GM18870 (cell line): Measurements from ENCODE around the gene EIF2B4.
"Not testable (repeated sequence)": the region's sequence is repeated elsewhere in the genome, so short reads cannot be mapped to it uniquely, and the experiment has no call there.

Experiments used
- ATAC-seq: cut with Tn5 transposase; IDR thresholded peaks from one replicate; pipeline ENCODE4 v1.9.1; 2021; ENCODE audit warnings: moderate library complexity; ENCODE audit not compliant: unreplicated experiment

The EIF2B4 gene

DNA sequence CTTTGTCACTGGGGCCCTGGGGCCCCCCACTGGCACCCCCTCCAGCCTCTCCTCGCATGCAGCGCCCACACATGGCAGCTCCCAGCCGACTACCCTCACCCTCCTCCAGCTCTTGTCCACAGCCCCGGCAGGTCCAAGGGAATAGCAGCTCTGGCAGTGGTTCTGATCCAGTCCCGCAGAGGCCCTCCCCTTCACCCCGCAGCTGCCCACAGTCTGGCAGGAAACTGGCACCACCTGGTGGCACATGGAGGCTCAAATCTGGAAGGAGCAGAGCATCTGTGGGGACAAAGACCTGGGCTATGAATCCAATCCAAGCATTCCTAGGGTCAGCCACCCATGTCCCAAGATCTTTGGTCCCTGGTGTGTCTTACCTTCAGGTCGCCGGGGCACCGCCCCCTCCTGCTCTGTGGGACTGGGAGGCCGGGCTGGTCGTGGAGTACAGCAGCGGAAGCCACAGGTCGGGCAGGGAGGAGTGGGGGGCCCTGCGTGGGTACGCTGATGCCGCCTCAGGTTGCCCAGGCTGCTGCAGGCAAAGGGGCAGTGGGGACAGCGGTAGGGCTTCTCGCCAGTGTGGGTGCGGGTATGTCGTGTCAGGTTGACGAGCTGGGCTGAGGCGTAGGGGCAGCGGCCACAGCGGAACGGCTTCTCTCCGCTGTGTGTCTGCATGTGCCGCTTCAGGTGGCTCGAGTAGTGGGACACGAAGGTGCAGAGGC lies 8.1 kb upstream of the EIF2B4 start:
- no peak for ATAC-seq

DNA sequence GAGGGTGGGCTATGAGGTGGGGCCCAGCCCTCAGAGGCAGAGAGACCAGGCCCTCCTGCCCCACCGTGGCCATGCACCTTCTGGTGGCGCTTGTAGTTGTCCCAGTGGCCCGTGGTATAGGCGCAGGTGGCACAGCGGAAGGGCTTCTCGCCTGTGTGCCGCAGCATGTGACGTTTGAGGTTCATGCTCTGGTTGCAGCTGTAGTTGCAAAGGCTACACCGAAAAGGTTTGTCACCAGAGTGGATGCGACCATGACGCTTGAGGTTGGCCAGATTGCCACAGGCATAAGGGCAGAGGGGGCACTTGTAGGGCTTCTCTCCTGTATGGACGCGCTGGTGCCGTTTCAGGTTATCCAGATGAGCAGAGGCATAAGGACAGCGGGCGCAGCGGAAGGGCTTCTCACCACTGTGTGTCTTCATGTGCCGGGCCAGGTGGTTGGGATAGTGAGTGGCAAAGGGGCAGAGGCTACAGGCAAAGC lies 7.5 kb upstream of the EIF2B4 start:
- no peak for ATAC-seq

- no peak for ATAC-seq
These were observed 6.9 kb upstream of the EIF2B4 start for GRCh38 chr2:27376866-27377617.

- ATAC-seq, result no peak
These were observed 6.2 kb upstream of the EIF2B4 start for GRCh38 chr2:27376151-27376865.

- no peak for ATAC-seq
These were observed 5.5 kb upstream of the EIF2B4 start for GRCh38 chr2:27375513-27376099.

DNA sequence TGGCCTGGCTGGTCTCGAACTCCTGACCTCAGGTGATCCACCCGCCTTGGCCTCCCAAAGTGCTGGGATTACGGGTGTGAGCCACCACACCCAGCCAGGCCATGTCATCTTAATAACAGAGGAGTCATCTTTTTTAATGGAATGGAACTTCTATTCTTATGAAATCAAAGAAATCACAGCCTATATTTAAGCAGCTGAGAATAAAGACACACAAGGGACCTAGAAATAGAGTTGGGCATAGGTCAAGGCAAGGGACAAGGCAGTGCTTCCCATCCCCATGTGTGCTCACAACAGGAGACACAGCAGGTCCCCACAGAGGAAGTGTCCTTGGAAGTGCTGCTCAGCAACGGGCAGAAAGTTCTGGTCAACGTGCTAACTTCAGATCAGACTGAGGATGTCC lies 3.4 kb upstream of the EIF2B4 start:
- ATAC-seq, result no peak

DNA sequence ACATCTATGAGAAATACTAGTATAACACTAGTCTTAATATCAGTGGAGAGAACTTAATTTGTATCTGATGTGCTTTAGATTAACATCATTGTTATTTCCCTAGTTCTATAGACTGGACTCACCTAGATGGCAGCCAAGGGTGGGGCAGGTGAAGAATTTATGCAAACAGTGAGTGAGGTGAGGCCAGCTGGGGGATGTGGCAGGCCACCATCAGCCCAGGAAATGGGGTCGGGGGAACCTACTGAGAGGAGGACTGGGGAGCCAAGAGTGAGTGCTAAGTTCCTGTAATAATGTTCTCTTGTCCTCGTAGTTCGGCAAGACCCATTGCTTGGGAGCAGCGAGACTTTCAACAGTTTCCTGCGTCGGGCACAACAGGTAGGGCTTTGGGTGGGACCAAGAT lies 2.8 kb upstream of the EIF2B4 start:
- no peak for ATAC-seq

- peak; percentile 2 for ATAC-seq
These were observed 880 bp upstream of the EIF2B4 start for GRCh38 chr2:27370816-27371620.

DNA sequence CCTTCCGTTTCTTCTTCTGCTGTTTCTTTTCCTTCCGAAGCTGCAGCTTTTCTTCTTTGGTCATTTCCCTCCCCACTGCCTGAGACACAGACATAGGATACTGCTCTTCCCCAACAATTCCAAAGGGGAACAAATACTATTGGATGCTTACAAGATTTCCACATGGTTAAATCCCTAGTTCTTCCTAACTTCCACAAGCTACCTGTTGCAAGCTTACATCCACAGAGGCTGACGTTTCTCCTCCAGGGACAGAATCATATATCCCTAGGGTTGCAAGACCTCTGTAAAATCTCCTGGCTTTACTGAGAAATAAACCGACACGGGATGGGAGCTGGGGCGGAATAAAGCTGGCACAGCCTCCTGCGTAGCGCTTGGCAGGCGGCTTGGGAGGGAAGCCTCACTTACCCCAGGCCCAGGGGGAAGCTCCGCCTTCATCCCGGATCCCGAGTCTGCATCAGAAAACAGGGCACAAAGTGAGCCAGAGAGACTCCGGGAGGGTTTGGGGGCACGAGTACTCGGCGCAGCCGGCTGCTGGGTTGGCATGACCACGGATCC lies 590 bp downstream of the EIF2B4 start:
- ATAC-seq, result peak; percentile 3

GRCh38 chr2:27363933-27364332 lies 6.2 kb downstream of the EIF2B4 start:
- no peak for ATAC-seq

DNA sequence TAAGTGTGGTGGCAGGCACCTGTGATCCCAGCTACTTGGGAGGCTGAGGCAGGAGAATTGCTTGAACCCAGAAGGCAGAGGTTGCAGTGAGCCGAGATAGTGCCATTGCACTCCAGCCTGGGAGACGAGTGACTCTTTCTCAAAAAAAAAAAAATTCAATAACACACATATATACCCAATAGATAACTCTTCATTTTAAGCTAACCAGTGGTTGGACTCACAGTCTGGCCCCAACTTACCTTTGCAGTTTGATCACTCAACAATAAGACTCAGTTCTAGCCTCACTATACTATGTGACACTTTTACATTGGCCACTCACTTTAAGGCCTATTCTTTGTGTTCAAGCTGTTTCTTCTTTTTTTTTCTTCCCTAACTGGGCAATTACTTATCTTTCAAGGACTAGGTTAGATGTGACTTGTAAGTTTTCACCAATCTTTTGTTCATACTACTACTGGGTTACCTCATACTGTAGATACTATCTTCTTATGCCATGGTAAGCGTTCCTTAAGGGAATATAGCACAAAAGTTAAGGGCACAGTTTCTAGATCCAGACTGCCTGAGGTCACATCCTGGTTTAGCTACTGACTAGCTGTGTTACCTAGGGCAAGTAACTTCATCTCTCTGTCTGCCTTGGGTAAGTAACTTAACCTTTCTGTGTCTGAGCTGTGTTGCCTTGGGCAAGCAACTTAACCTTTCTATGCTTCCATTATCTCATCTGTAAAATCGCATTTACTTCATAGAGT lies 7.3 kb downstream of the EIF2B4 start:
- no peak for ATAC-seq

GRCh38 chr2:27356382-27357181 lies 13.6 kb downstream of the EIF2B4 start, which contains the start of gene GTF3C2:
GTF3C2 (minus strand) TSS chr2:27356764; CDS start chr2:27343554, 13,210 bp downstream.
- ATAC-seq, result peak; percentile 80

DNA sequence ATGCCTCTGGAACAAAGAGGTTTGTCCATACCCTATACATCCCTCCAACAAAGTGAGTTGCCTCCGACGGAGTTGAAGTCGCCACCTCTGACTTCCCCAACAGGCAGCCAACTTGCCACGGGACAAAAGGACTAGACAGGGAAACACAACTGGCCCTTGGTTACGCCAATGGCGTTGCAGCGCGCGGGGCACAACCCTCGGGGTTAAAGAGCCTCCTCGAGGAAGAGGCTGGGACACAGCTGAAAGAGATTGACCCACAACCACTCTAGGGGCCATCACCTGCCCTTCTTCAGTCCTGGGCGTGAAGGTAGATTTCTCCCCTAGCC lies 14.1 kb downstream of the EIF2B4 start:
- ATAC-seq, result peak; percentile 26

DNA sequence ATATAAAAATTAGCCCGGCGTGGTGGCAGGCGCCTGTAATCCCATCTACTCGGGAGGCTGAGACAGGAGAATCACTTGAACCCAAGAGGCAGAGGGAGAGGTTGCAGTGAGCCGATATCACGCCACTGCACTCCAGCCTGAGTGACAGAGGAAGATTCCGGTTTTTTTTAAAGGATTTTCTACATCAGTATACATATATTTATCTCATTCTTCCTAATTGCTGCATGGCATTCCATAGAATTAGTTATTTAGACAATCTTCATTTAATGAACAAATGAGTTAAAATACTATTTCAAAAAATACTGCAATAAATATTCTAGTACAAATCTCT lies 15.6 kb downstream of the EIF2B4 start:
- no peak for ATAC-seq

- no peak for ATAC-seq
These were observed 16.2 kb downstream of the EIF2B4 start for GRCh38 chr2:27353762-27354596.

DNA sequence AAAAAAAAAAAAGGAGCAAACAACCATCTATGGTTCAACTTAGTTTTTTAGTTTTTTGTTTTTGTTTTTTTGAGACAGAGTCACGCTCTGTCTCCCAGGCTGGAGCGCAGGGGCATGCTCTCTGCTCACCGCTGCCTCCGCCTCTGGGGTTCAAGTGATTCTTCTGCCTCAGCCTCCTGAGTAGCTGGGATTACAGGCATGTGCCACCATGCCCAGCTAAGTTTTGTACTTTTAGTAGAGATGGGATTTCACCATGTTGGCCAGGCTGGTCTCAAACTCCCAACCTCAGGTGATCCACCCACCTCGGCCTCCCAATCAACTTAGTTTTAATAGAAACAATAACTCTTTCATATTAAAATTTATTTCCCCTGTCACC lies 16.8 kb downstream of the EIF2B4 start:
- not testable (repeated sequence) for ATAC-seq

- no peak for ATAC-seq
These were observed 18.1 kb downstream of the EIF2B4 start for GRCh38 chr2:27351802-27352598.
